SU-DHL-6 (cell line): Measurements from ENCODE around the gene RAB1B.

Experiments
- H2AFZ ChIP-seq: fragments of 200-600 bp; sonication (generic); 2 replicates; pipeline ENCODE4 v1.6.1; 2014; ENCODE audit warnings: low read depth, mild to moderate bottlenecking, moderate library complexity, mixed read lengths, antibody characterized with exemption, low read length; ENCODE audit not compliant: severe bottlenecking
- H3F3A ChIP-seq: fragments of 200-600 bp; shearing (Covaris generic); 2 replicates; pipeline ENCODE4 v1.6.0; 2016; ENCODE audit warnings: antibody characterized with exemption, mild to moderate bottlenecking; ENCODE audit not compliant: insufficient read depth
- H3K27ac ChIP-seq: fragments of 200-600 bp; sonication (generic); 2 replicates; pipeline ENCODE4 v1.5.1; 2016; ENCODE audit warnings: low read depth, mild to moderate bottlenecking, low read length, moderate library complexity, mixed read lengths
- H3K27me3 ChIP-seq: fragments of 200-600 bp; sonication (generic), shearing (Covaris generic); 2 replicates; pipeline ENCODE4 v1.6.0; 2014; ENCODE audit warnings: mild to moderate bottlenecking, low read length
- H3K36me3 ChIP-seq: fragments of 200-600 bp; sonication (generic); 2 replicates; pipeline ENCODE4 v1.6.1; 2014; ENCODE audit warnings: mild to moderate bottlenecking, low read length, mixed read lengths
- H3K4me2 ChIP-seq: fragments of 300-600, 200-600 bp; shearing (Covaris generic), sonication (generic); 2 replicates; pipeline ENCODE4 v1.6.0; 2014; ENCODE audit warnings: low read length, low read depth, mild to moderate bottlenecking; ENCODE audit not compliant: poor library complexity, severe bottlenecking
- H3K4me3 ChIP-seq: fragments of 200-600 bp; sonication (generic); 2 replicates; pipeline ENCODE4 v1.5.1; 2014; ENCODE audit warnings: antibody characterized with exemption, low read length, mild to moderate bottlenecking, mixed read lengths; ENCODE audit not compliant: insufficient read depth, poor library complexity, severe bottlenecking
- H3K79me2 ChIP-seq: fragments of 200-600 bp; sonication (generic); 2 replicates; pipeline ENCODE4 v1.6.1; 2014; ENCODE audit warnings: mild to moderate bottlenecking, low read length, moderate library complexity; ENCODE audit not compliant: insufficient read depth
- H3K9ac ChIP-seq: fragments of 200-600 bp; sonication (generic); 2 replicates; pipeline ENCODE4 v1.7.0; 2014; ENCODE audit warnings: mild to moderate bottlenecking, low read length
- H3K9me2 ChIP-seq: fragments of 200-600 bp; sonication (generic); replicated peaks from 2 replicates; pipeline ENCODE4 v1.6.1; 2014; ENCODE audit warnings: low read length; ENCODE audit not compliant: insufficient read depth
- H3K9me3 ChIP-seq: fragments of 200-600 bp; sonication (generic); 2 replicates; pipeline ENCODE4 v1.6.1; 2014; ENCODE audit warnings: low read length, mixed read lengths; ENCODE audit not compliant: insufficient read depth
- H4K20me1 ChIP-seq: fragments of 200-600 bp; sonication (generic); 2 replicates; pipeline ENCODE4 v1.6.1; 2014; ENCODE audit warnings: low read depth, mild to moderate bottlenecking, antibody characterized with exemption, low read length, moderate library complexity, mixed read lengths
- CTCF ChIP-seq: fragments of 200-600 bp; sonication (generic); IDR thresholded peaks from one replicate; pipeline ENCODE4 v1.5.1; 2017; ENCODE audit warnings: antibody characterized with exemption, mild to moderate bottlenecking, low read length, moderate library complexity; ENCODE audit not compliant: insufficient read depth, poor library complexity, severe bottlenecking
- EZH2phosphoT487 ChIP-seq: fragments of 200-600 bp; sonication (generic), shearing (Covaris generic); conservative IDR thresholded peaks from 2 replicates; pipeline ENCODE4 v1.6.1; 2018; ENCODE audit warnings: mild to moderate bottlenecking, antibody characterized with exemption, low read length, moderate library complexity, mixed read lengths

The RAB1B gene

GRCh38 chr11:66285250-66285947, 17.0 kb downstream of the RAB1B start:
- no peaks in the 10 kb centered on the region for H4K20me1 ChIP-seq

GRCh38 chr11:66286699-66287098, 18.3 kb downstream of the RAB1B start:
- TF ChIP-seq EZH2phosphoT487 (no peak), CTCF (no peak)

More at GRCh38 chr11:66285250-66285947, 17.0 kb downstream of the RAB1B start:
- Histone ChIP-seq H3K9ac (no peak overlapping the region), H3K9me2 (no peaks in the 10 kb centered on the region), H3K4me3 (no peak overlapping the region), H3K36me3 (no peaks in the 10 kb centered on the region), H3K27me3 (no peaks in the 10 kb centered on the region), H3K9me3 (no peaks in the 10 kb centered on the region), H3K27ac (no peak overlapping the region), H3F3A (peaks cover 5% of the 10 kb centered on the region; the same call in 1 of the 2 replicates), H3K79me2 (no peaks in the 10 kb centered on the region), H3K4me2 (no peak overlapping the region), H2AFZ (no peak overlapping the region)
- TF ChIP-seq EZH2phosphoT487 (no peak), CTCF (no peak)

GRCh38 chr11:66287211-66287888, 18.9 kb downstream of the RAB1B start:
- Histone ChIP-seq H3K9ac (peak overlapping the region; percentile 84; the same call in 1 of the 2 replicates), H3K27ac (no peak overlapping the region)

More at GRCh38 chr11:66286699-66287098, 18.3 kb downstream of the RAB1B start:
- Histone ChIP-seq H3K36me3 (no peaks in the 10 kb centered on the region), H3K9ac (no peak overlapping the region), H3K79me2 (no peaks in the 10 kb centered on the region), H3K4me2 (no peak overlapping the region), H3K4me3 (no peak overlapping the region), H3K9me2 (no peaks in the 10 kb centered on the region), H3K9me3 (no peaks in the 10 kb centered on the region), H3F3A (no peaks in the 10 kb centered on the region), H3K27ac (no peak overlapping the region), H4K20me1 (no peaks in the 10 kb centered on the region), H2AFZ (no peak overlapping the region), H3K27me3 (no peaks in the 10 kb centered on the region)

More at GRCh38 chr11:66287211-66287888, 18.9 kb downstream of the RAB1B start:
- H3K4me2 ChIP-seq: peak overlapping the region; percentile 69
- H3F3A ChIP-seq: no peaks in the 10 kb centered on the region
- no peaks in the 10 kb centered on the region for H3K9me3 ChIP-seq
- H3K9me2 ChIP-seq: no peaks in the 10 kb centered on the region
- no peak overlapping the region for H2AFZ ChIP-seq
- H3K36me3 ChIP-seq: no peaks in the 10 kb centered on the region
- no peaks in the 10 kb centered on the region for H4K20me1 ChIP-seq
- H3K27me3 ChIP-seq: no peaks in the 10 kb centered on the region
- H3K4me3 ChIP-seq: no peak overlapping the region
- H3K79me2 ChIP-seq: no peaks in the 10 kb centered on the region
- TF ChIP-seq CTCF (no peak), EZH2phosphoT487 (no peak)
